SK-N-SH treated with all-trans-retinoic acid at 6 μM for 48 hours (cell line): ENCODE results near the gene IHH.

Source experiments
- BACH2 ChIP-seq: fragments of 250-450 bp; sonication (Bioruptor Pico); IDR thresholded peaks from 2 replicates; pipeline ENCODE4 v1.9.0; 2021; ENCODE audit warnings: mild to moderate bottlenecking, borderline replicate concordance
- CREB5 ChIP-seq: fragments of 250-450 bp; sonication (Bioruptor Pico); IDR thresholded peaks from 2 replicates; pipeline ENCODE4 v1.5.1; 2020; ENCODE audit warnings: low read depth, mild to moderate bottlenecking, moderate library complexity
- CSRNP3 ChIP-seq: fragments of 250-450 bp; sonication (Bioruptor Pico); IDR thresholded peaks from 2 replicates; pipeline ENCODE4 v1.5.1; 2021; ENCODE audit warnings: mild to moderate bottlenecking, moderate library complexity
- GLIS3 ChIP-seq: fragments of 250-450 bp; sonication (Bioruptor Pico); IDR thresholded peaks from 2 replicates; pipeline ENCODE4 v1.5.0; 2020; ENCODE audit warnings: mild to moderate bottlenecking, moderate library complexity
- PATZ1 ChIP-seq: fragments of 250-450 bp; sonication (Bioruptor Pico); IDR thresholded peaks from 2 replicates; pipeline ENCODE4 v1.8.0; 2020; ENCODE audit warnings: mild to moderate bottlenecking, moderate library complexity, borderline replicate concordance
- PPARA ChIP-seq: fragments of 250-450 bp; sonication (Bioruptor Pico); IDR thresholded peaks from 2 replicates; pipeline ENCODE4 v1.5.0; 2020; ENCODE audit warnings: mild to moderate bottlenecking, borderline replicate concordance
- RARB ChIP-seq: fragments of 250-450 bp; sonication (Bioruptor Pico); IDR thresholded peaks from 2 replicates; pipeline ENCODE4 v1.8.0; 2021; ENCODE audit warnings: mild to moderate bottlenecking, moderate library complexity
- TOX ChIP-seq: fragments of 250-450 bp; sonication (Bioruptor Pico); IDR thresholded peaks from 2 replicates; pipeline ENCODE4 v1.8.0; 2021; ENCODE audit warnings: mild to moderate bottlenecking, moderate library complexity, borderline replicate concordance
- TSHZ2 ChIP-seq: fragments of 250-450 bp; sonication (Bioruptor Pico); IDR thresholded peaks from 2 replicates; pipeline ENCODE4 v1.5.0; 2020; ENCODE audit warnings: mild to moderate bottlenecking, moderate library complexity
- ZC3H10 ChIP-seq: fragments of 250-450 bp; sonication (Bioruptor Pico); IDR thresholded peaks from 2 replicates; pipeline ENCODE4 v1.5.1; 2021; ENCODE audit warnings: mild to moderate bottlenecking, moderate library complexity
- ZFP3 ChIP-seq: fragments of 250-450 bp; sonication (Bioruptor Pico); IDR thresholded peaks from 2 replicates; pipeline ENCODE4 v1.5.0; 2020; ENCODE audit warnings: mild to moderate bottlenecking, moderate library complexity
- ZFP30 ChIP-seq: fragments of 450-650 bp; formaldehyde crosslinking; IDR thresholded peaks from 2 replicates; pipeline ENCODE4 v1.5.0; 2022; ENCODE audit warnings: mild to moderate bottlenecking, moderate library complexity
- ZNF565 ChIP-seq: fragments of 450-650 bp; formaldehyde crosslinking; conservative IDR thresholded peaks from 2 replicates; pipeline ENCODE4 v1.5.0; 2020; ENCODE audit warnings: low read depth, mild to moderate bottlenecking, moderate library complexity
- ZNF8 ChIP-seq: fragments of 450-650 bp; formaldehyde crosslinking; IDR thresholded peaks from 2 replicates; pipeline ENCODE4 v1.5.0; 2020; ENCODE audit warnings: mild to moderate bottlenecking, moderate library complexity

GRCh38 chr2:219010873-219011272 is 49.8 kb downstream of the IHH start:
- TF ChIP-seq PPARA (CRISPR knock-in tag) (no peak), ZNF8 (CRISPR knock-in tag) (no peak), TSHZ2 (CRISPR knock-in tag) (no peak), ZC3H10 (no peak), TOX (CRISPR knock-in tag) (no peak), ZFP3 (no peak), ZFP30 (CRISPR knock-in tag) (no peak), PATZ1 (CRISPR knock-in tag) (no peak), GLIS3 (no peak), RARB (CRISPR knock-in tag) (no peak), CREB5 (CRISPR knock-in tag) (no peak), CSRNP3 (CRISPR knock-in tag) (no peak), ZNF565 (CRISPR knock-in tag) (no peak), BACH2 (CRISPR knock-in tag) (no peak)
